Neural crest cell (in vitro differentiated cells): Measurements from ENCODE around the gene ENTPD1. TPM values are rescaled to one million over a fixed set of nuclear protein-coding genes. Genes with fewer than 3 reads are reported as not detected.
"Not testable (repeated sequence)": the region's sequence is repeated elsewhere in the genome, so short reads cannot be mapped to it uniquely, and the experiment has no call there.

Experiments used
- DNase-seq: peaks from one replicate; pipeline ENCODE4 v3.0.0; 2021; ENCODE audit warnings: low read depth, mixed read lengths, low spot score
- H3K27ac Mint-ChIP-seq: one replicate; pipeline ENCODE4 v1.8.0; 2021; ENCODE audit warnings: mild to moderate bottlenecking, mixed read lengths; ENCODE audit not compliant: unreplicated experiment
- H3K27me3 Mint-ChIP-seq: 2 replicates; pipeline ENCODE4 v1.8.0; 2021; ENCODE audit warnings: low read depth, mild to moderate bottlenecking, mixed read lengths
- H3K36me3 Mint-ChIP-seq: 2 replicates; pipeline ENCODE4 v1.8.0; 2021; ENCODE audit warnings: low read depth, mild to moderate bottlenecking, mixed read lengths
- H3K4me1 Mint-ChIP-seq: 2 replicates; pipeline ENCODE4 v1.8.0; 2021; ENCODE audit warnings: mixed read lengths
- H3K4me3 Mint-ChIP-seq: one replicate; pipeline ENCODE4 v1.8.0; 2021; ENCODE audit warnings: mild to moderate bottlenecking, mixed read lengths
- H3K9me3 Mint-ChIP-seq: 2 replicates; pipeline ENCODE4 v1.8.0; 2021; ENCODE audit warnings: mixed read lengths
- total RNA-seq: library from RNA; stranded (reverse); gene quantifications from 2 replicates; pipeline ENCODE4 v1.2.1, GENCODE V29; 2021
- TF ChIP-seq, protein P1 (sequence below): fragments of 200-600 bp; sonication (generic); conservative IDR thresholded peaks from 2 replicates; pipeline ENCODE4 v1.5.0; 2021; ENCODE audit warnings: antibody characterized with exemption, mild to moderate bottlenecking

The ENTPD1 gene
- total RNA-seq, 1 donor from 2014 or later, result 0.37 TPM

DNA sequence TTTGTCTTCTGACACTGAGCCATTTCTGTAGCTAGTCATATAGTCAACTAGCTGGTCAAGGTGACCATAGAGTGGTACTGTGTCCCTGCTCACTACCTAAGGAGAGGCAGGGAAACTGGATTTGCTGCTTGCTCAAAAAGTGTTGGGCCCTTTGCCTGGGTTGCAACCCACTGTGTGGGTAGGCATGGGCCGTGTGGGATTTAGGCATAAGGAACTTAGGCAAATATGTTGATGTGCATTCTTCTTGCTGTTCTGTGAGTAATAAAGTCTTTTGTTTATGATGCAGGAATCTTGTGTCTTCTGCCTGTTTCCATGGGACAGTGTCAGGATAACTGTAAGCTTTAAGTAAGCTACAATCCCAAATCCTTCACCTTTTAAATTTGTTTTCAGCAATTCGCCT is 39.1 kb upstream of the ENTPD1 start:
- Mint-ChIP-seq H3K27ac (no peak overlapping the region), H3K9me3 (no peaks in the 10 kb centered on the region), H3K4me3 (no peak overlapping the region), H3K27me3 (no peaks in the 10 kb centered on the region), H3K4me1 (no peaks in the 10 kb centered on the region), H3K36me3 (no peaks in the 10 kb centered on the region)
- TF ChIP-seq, protein P1, sequence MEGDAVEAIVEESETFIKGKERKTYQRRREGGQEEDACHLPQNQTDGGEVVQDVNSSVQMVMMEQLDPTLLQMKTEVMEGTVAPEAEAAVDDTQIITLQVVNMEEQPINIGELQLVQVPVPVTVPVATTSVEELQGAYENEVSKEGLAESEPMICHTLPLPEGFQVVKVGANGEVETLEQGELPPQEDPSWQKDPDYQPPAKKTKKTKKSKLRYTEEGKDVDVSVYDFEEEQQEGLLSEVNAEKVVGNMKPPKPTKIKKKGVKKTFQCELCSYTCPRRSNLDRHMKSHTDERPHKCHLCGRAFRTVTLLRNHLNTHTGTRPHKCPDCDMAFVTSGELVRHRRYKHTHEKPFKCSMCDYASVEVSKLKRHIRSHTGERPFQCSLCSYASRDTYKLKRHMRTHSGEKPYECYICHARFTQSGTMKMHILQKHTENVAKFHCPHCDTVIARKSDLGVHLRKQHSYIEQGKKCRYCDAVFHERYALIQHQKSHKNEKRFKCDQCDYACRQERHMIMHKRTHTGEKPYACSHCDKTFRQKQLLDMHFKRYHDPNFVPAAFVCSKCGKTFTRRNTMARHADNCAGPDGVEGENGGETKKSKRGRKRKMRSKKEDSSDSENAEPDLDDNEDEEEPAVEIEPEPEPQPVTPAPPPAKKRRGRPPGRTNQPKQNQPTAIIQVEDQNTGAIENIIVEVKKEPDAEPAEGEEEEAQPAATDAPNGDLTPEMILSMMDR, result no peak
- DNase-seq, result no peak

DNA sequence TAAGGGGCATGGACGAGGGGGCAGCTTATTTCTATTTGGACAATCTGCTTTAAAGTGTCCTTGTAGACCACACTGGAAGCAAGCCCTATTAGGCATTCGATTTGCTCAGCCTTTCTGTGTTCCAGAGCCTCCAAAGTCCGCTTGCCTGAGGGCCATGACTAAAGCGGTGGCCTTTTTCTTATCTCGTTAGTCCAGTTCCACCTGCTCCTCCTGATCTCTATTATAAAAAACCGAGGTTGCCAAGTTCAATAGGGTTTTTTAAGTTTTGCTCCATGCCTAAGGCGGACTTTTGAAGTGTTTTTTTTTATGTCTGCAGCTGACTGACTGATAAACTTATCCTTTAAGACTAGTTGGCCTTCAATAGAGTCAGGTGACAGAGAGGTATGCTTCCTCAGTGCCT is 35.2 kb upstream of the ENTPD1 start:
- not testable (repeated sequence) for H3K27me3 Mint-ChIP-seq, H3K27ac Mint-ChIP-seq, DNase-seq, H3K4me3 Mint-ChIP-seq, H3K4me1 Mint-ChIP-seq, H3K36me3 Mint-ChIP-seq
- H3K9me3 Mint-ChIP-seq, result peaks cover 12% of the 10 kb centered on the region

DNA sequence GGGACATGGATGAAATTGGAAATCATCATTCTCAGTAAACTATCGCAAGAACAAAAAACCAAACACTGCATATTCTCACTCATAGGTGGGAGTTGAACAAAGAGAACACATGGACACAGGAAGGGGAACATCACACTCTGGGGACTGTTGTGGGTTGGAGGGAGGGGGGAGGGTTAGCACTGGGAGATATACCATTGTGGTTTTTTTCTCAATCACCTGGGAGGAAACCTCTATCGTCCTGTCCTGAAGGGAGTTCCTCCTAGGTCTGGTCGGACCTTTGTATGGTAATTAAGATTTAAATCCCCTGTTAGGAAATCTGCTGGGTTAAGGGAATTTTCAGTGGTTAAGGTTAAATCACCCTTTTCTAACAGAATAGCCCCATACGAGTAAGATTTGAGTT is 33.5 kb upstream of the ENTPD1 start:
- H3K4me1 Mint-ChIP-seq, H3K4me3 Mint-ChIP-seq, H3K27me3 Mint-ChIP-seq, H3K36me3 Mint-ChIP-seq, DNase-seq, H3K27ac Mint-ChIP-seq: not testable (repeated sequence)
- peaks cover 12% of the 10 kb centered on the region for H3K9me3 Mint-ChIP-seq

DNA sequence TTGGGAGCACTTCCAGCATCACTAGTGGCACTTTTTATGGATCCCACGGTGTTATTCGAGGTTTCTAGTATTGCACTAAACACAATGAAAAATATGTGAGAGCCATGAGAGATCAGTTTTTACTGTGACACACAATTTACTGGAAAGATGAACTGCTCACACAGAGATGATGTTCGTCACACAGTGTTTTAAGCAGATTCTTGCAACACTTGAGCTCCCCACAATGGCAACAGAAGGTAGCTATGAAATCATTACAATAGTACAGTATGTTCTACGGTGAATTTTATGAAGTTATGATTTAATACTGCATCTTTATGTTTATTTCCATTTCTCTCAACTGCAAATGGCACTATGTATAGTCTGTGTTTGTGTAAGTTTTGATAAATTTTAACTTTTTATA is 27.4 kb upstream of the ENTPD1 start:
- Mint-ChIP-seq H3K9me3 (peaks cover 12% of the 10 kb centered on the region), H3K4me1 (no peaks in the 10 kb centered on the region)
- no peak for DNase-seq

DNA sequence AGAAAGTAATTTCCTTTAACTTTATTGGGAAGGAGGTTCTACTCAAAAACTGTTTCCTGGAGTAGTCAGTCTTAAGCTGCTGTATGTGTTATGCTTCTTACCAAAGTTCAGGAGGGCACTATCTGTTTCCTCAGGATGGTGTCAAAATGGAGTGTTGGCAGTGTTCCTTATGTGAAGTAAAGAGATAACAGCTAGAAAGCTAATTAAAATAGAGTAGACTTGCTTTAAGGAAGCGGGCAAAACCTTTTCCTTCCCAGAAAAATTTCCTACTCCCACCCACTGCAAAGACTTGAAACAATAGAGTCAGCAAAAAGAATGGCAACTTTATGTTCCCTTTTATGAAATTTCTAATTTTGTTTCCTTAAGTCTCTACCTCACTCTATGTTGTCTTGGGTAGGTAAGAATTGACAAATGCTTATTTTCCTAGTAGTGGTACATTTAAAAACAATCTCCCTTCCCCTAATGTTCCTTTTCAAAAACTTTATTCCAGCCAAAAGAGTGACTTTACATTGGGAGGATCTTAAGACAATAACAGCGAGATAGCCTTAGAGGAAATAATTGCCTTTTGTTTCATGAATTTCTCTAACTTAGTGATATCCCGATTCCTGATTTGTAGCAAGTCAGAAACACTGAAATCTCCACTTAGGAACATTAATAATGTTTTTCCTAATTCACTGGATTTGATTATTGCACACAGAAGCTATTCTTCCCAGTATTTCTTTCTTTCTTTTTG is 26.5 kb upstream of the ENTPD1 start:
- H3K27me3 Mint-ChIP-seq, result peaks cover 4% of the 10 kb centered on the region
- peaks cover 2% of the 10 kb centered on the region for H3K36me3 Mint-ChIP-seq
- no peak for DNase-seq
- TF ChIP-seq, protein P1, result no peak
- peaks cover 14% of the 10 kb centered on the region for H3K9me3 Mint-ChIP-seq
- H3K4me3 Mint-ChIP-seq, result no peak overlapping the region
- no peak overlapping the region for H3K27ac Mint-ChIP-seq
- no peaks in the 10 kb centered on the region for H3K4me1 Mint-ChIP-seq

More for the DNA sequence above, 27.4 kb upstream of the ENTPD1 start:
- Mint-ChIP-seq H3K4me3 (no peak overlapping the region), H3K36me3 (peaks cover 2% of the 10 kb centered on the region), H3K27me3 (peaks cover 6% of the 10 kb centered on the region), H3K27ac (no peak overlapping the region)
- TF ChIP-seq, protein P1, result no peak

DNA sequence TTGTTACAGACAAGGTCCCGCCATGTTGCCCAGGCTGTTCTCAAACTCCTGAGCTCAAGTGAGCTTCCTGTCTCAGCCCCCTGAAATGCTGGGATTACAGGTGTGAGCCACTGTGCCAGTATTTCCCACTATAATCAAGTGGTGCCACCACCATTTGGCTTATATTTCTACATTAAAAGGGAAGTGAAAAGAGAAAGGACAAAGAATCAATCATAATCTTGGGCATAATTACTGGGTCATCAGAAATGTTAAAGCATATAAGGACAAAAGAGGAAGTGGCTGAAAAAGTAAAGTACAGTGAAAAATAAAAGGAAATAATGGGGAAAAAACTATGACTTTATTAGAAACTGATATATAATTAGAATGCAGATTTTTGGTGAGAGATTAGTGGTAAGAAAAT is 25.7 kb upstream of the ENTPD1 start:
- TF ChIP-seq, protein P1, result no peak
- Mint-ChIP-seq H3K36me3 (no peaks in the 10 kb centered on the region), H3K27ac (no peak overlapping the region), H3K9me3 (peaks cover 8% of the 10 kb centered on the region), H3K4me3 (no peak overlapping the region), H3K27me3 (no peaks in the 10 kb centered on the region), H3K4me1 (no peaks in the 10 kb centered on the region)
- DNase-seq, result no peak

DNA sequence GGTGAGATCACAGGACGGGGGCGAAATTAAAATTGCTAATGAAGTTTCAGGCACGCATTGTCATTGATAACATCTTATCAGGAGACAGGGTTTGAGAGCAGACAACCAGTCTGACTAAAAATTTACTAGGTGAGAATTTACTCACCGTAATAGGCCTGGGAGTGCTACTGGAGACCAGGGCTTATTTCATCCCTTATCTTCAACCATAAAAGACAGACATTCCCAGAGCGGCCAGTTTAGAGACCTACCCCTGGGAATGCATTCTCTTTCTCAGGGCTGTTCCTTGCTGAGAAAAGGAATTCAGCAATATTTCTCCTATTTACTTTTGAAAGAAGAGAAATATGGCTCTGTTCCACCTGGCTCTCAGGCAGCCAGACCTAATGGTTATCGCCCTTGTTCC is 23.1 kb upstream of the ENTPD1 start:
- not testable (repeated sequence) for H3K4me3 Mint-ChIP-seq, H3K9me3 Mint-ChIP-seq, H3K4me1 Mint-ChIP-seq, DNase-seq, H3K36me3 Mint-ChIP-seq, H3K27me3 Mint-ChIP-seq, H3K27ac Mint-ChIP-seq
